GM12872 (cell line): Measurements from ENCODE around the gene HTRA2.

Source experiments
- CTCF ChIP-seq: IDR thresholded peaks from 3 replicates; pipeline ENCODE4 v1.5.1; 2011; ENCODE audit warnings: low read depth, mild to moderate bottlenecking, low read length, moderate library complexity; ENCODE audit not compliant: insufficient read depth

Gene HTRA2

GRCh38 chr2:74535440-74535965, 5.8 kb downstream of the HTRA2 start:
- no peak for TF ChIP-seq CTCF

DNA sequence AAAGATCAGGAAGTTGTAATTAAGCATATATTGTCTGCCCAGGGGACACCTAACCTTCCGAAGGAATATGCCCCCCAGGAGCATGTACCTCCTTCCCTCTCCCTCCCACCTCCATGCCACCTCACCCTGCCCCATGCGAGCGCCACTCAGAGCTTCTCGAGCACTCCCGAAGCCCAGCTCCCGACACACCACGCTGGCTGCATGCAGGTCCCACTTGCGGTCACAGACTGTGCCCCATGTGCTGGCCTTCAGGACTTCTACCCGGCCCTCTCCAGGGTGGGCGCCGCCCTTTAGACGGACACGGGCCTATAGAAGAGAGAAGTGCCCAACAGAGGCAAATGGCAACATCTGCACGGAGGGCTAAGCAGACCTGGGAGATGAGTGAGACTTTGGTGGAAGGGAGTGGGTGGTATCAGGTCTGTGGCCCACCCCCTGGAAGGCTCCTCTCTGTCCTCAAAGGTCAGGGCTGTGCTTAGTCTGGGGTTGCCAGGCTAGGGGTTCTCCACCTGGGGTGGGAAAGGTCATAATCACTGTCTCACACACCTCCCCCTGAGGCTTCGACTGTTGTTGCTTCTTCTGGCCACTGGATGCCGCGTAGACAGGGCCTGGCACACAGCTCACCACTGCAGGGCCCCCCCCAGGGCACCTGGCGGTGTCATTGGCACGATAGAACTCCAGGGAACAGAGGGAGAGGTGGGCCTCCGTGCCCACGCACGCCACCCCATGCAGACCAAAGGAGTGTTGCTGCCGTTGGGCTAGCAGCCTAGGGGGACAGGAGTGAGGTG, 6.6 kb downstream of the HTRA2 start:
- TF ChIP-seq CTCF: no peak

DNA sequence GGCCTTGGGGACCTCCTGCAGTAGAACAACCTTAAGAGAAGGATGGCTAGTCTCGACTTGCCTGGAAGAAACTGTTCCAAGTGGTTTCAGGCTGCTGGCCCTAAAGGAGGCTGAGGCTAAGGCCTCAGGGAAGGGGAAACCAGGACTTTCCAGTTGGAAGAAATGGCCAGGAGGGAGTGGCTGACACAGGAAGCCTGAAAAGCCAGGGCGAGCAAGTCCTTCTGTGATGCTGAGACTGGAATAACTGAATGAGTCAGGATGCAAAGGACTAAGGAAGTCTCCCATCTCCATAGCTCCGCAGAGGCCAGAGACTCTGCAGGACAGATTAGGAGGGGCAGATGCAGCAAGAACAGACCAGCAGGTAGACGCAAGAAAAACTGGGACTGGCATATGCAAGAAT, 7.4 kb downstream of the HTRA2 start:
- TF ChIP-seq CTCF: no peak

DNA sequence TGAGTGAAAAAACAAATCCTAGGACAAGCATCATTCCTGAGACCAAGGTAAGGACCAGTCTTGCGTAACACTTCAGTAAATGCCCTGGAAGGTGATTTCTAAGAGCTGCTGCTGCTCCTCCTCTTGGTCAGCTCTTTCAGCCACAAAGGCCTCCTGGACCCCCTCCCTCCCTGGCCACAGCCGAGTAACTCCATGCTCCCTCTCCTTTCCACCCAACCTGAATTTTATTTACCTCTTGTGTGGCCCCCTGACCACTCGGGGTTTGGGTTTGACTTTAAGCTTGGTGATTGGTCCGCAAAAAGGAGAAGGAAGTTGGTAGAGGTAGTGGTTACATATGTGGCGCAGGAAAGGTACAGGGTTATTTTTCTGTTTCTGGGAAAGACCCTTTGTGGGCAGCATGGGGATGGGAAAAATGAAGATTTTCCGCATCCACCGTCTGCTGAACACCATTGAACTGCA, 9.2 kb downstream of the HTRA2 start:
- no peak for TF ChIP-seq CTCF

DNA sequence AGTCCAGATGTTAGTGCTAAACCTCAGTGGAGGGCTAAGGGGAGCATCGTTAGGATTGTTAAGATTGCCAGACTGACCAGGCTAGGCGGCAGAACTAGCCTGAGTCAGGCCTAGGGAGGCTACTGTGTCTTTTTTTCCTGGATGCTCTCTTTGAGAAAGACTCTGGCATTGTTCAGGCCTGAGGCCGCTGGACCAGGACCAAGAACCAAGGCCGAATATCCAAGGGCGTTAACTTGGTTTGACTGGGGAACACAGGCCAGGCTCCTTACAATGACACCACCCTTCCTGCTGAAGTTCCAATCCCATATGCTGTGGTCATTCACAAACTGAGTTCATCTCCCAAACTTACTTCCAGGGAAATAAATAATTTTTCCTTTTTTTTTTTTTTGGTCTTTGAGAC, 10.6 kb downstream of the HTRA2 start:
- no peak for TF ChIP-seq CTCF

- TF ChIP-seq CTCF: no peak
Observed at GRCh38 chr2:74542978-74543377, 13.2 kb downstream of the HTRA2 start.

- TF ChIP-seq CTCF: peak; percentile 36; the same call in 2 of the 3 replicates
Observed at GRCh38 chr2:74544634-74545033, 14.9 kb downstream of the HTRA2 start.
